ENCODE results near the gene TMEM179B. TPM values are rescaled to one million over a fixed set of nuclear protein-coding genes. Genes with fewer than 3 reads are reported as not detected.
"Not testable (repeated sequence)": the region's sequence is repeated elsewhere in the genome, so short reads cannot be mapped to it uniquely, and the experiment has no call there.

Gene TMEM179B
- total RNA-seq, 2 experiments from 2014 or later = 37.3 to 40.8 TPM

DNA sequence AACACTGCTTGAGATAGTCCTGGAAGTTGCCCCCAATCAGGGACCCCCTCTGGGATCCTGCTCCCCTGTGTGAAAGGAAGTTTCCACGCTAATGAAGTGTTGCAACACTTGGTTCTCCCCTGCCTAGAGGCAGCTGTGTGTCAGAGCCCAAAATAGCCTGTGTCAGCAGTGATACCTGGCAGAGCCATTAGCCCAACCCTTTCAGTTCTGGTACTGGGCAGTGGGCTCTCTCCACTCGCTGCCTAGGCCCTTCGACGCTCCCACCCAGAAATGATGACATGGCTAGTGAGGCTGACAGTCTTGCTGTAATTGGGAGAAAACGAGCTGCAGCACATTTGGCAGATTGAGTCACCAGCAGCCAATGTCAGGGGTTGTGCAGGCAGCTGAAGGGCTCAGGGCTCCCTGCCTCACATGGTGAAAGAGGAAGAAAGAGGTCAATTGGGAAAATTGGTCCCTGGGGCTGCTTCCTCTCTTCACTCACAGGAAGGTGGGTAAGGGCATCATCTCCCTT is 19.5 kb downstream of the TMEM179B start:
- POLR2A ChIA-PET = interaction anchor here (1.0 to 3.2 kb wide), 14 partner anchors 10 to 233 kb away, joined by 3 to 40 read pairs (median 8); partner anchors contain the start of genes EEF1G, SLC3A2, STX5 and TEX54
- no peaks in the 10 kb centered on the region for H3K9me3 Mint-ChIP-seq (ENCODE audit: insufficient read depth)
- H3K36me3 Mint-ChIP-seq (ENCODE audit: low read depth) = peaks cover 34% of the 10 kb centered on the region
- no peaks in the 10 kb centered on the region for H3K27me3 Mint-ChIP-seq (ENCODE audit: low read depth)
- DNase-seq (no peak), ATAC-seq (no peak)
- CTCF ChIA-PET = interaction anchor here (0.7 to 3.9 kb wide), 10 partner anchors 10 to 382 kb away, joined by 3 to 31 read pairs (median 5); partner anchors contain the start of genes SLC3A2, TMEM179B and ZBTB3
- H3K4me3 Mint-ChIP-seq = peak overlapping the region; percentile 99
- H3K27ac Mint-ChIP-seq = peak overlapping the region; percentile 95
- peaks cover 37% of the 10 kb centered on the region for H3K4me1 Mint-ChIP-seq (ENCODE audit: low read depth)

DNA sequence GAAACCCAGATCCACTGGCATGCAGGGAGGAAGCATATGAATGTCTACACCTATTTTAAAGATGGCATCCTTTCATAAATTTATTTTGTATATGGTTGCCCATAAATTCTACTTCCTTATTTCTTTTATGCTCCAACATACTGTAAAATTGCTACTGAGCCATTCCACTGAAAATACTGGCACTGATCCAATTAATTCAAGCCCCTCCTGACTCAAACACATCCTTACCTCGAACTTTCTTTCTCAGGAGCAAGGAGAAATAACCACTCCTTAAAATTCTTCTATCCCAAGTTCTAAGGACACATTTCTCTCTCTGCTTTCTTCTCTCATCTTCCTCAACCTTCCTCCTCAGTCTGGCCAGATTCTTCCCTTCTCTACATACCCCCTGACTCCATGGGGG is 23.5 kb downstream of the TMEM179B start:
- ATAC-seq (no peak), DNase-seq (no peak)
- no peaks in the 10 kb centered on the region for H3K27me3 Mint-ChIP-seq (ENCODE audit: low read depth)
- POLR2A ChIA-PET = interaction anchor here (1.0 kb wide), 1 partner anchor 20 kb away, joined by 3 read pairs; no protein-coding TSS in a partner anchor
- peaks cover 11% of the 10 kb centered on the region for H3K36me3 Mint-ChIP-seq (ENCODE audit: low read depth)
- H3K9me3 Mint-ChIP-seq (ENCODE audit: insufficient read depth) = no peaks in the 10 kb centered on the region
- no peak overlapping the region for H3K4me3 Mint-ChIP-seq
- H3K4me1 Mint-ChIP-seq (ENCODE audit: low read depth) = peaks cover 13% of the 10 kb centered on the region
- CTCF ChIA-PET = interaction anchor here (1.3 kb wide), 1 partner anchor 23 kb away, joined by 4 read pairs; the partner anchor contains the start of gene TMEM179B
- H3K27ac Mint-ChIP-seq = peak overlapping the region; percentile 58

DNA sequence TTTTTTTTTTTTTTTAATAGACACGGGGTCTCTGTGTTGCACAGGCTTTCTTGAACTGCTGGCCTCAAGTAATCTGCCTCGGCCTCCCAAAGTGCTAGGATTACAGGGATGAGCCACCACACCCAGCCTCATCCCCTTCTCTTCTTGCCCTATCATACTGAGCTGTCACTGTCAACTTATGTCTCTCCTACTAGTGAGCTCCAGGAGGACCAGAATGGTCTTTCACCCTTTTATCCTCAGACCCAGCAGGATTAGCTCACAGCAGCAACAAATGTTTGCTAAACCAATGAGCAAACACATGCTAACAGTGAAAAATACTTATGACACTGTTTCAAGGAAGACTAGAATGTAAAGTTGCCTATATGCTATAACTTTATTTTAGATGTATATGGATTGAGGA is 24.5 kb downstream of the TMEM179B start:
- CTCF ChIA-PET = interaction anchor here (1.3 kb wide), 1 partner anchor 24 kb away, joined by 4 read pairs; the partner anchor contains the start of gene TMEM179B
- no peak overlapping the region for H3K27ac Mint-ChIP-seq
- H3K36me3 Mint-ChIP-seq (ENCODE audit: low read depth) = peaks cover 10% of the 10 kb centered on the region
- peaks cover 5% of the 10 kb centered on the region for H3K4me1 Mint-ChIP-seq (ENCODE audit: low read depth)
- no peak for DNase-seq
- no peaks in the 10 kb centered on the region for H3K27me3 Mint-ChIP-seq (ENCODE audit: low read depth)
- POLR2A ChIA-PET = interaction anchor here (1.0 to 2.6 kb wide), 2 partner anchors 21 to 30 kb away, joined by 3 to 12 read pairs; no protein-coding TSS in a partner anchor
- ATAC-seq = no peak
- no peaks in the 10 kb centered on the region for H3K9me3 Mint-ChIP-seq (ENCODE audit: insufficient read depth)
- no peak overlapping the region for H3K4me3 Mint-ChIP-seq

DNA sequence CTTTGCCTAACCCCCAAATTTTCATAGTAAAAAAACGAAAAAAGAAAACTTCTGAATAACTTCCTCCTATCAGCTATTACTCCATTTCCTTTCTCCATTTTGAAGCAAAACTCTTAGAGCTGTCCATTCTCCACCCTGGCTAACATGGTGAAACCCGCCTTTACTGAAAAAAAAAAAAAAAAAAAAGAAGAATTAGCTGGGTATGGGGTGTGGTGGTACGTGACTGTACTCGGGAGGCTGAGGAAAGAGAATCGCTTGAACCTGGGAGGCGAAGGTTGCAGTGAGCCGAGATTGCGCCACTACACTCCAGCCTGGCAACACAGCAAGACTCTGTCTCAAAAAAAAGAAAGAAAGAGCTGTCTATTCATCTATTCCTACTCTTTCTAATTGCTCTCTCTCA is 29.4 kb downstream of the TMEM179B start:
- DNase-seq (no peak), ATAC-seq (no peak)
- Mint-ChIP-seq H3K27me3 (ENCODE audit: low read depth) (no peaks in the 10 kb centered on the region), H3K27ac (no peak overlapping the region), H3K4me1 (ENCODE audit: low read depth) (peaks cover 1% of the 10 kb centered on the region), H3K9me3 (ENCODE audit: insufficient read depth) (no peaks in the 10 kb centered on the region), H3K4me3 (no peak overlapping the region), H3K36me3 (ENCODE audit: low read depth) (peaks cover 20% of the 10 kb centered on the region)
- ChIA-PET CTCF (interaction anchor here (0.7 to 1.9 kb wide), 3 partner anchors 10 to 30 kb away, joined by 3 to 7 read pairs (median 6); partner anchors contain the start of genes NXF1 and TMEM179B), POLR2A (interaction anchor here (0.7 to 1.7 kb wide), 5 partner anchors 10 to 89 kb away, joined by 3 to 9 read pairs (median 3); partner anchors contain the start of genes HNRNPUL2, STX5, WDR74 and ZBTB3)

- ChIA-PET CTCF (interaction anchor here (1.4 kb wide), 1 partner anchor 11 kb away, joined by 6 read pairs; no protein-coding TSS in a partner anchor), POLR2A (interaction anchor here (1.4 to 1.7 kb wide), 2 partner anchors 11 to 15 kb away, joined by 3 to 9 read pairs; partner anchors contain the start of gene STX5)
- H3K9me3 Mint-ChIP-seq (ENCODE audit: insufficient read depth) = no peaks in the 10 kb centered on the region
- no peaks in the 10 kb centered on the region for H3K27me3 Mint-ChIP-seq (ENCODE audit: low read depth)
- no peak overlapping the region for H3K27ac Mint-ChIP-seq
- no peak for ATAC-seq
- no peak overlapping the region for H3K4me3 Mint-ChIP-seq
- DNase-seq = no peak
- H3K36me3 Mint-ChIP-seq (ENCODE audit: low read depth) = peaks cover 20% of the 10 kb centered on the region
- peaks cover 1% of the 10 kb centered on the region for H3K4me1 Mint-ChIP-seq (ENCODE audit: low read depth)
Observed at GRCh38 chr11:62817129-62817528, 29.9 kb downstream of the TMEM179B start.

GRCh38 chr11:62823677-62824076 is 36.5 kb downstream of the TMEM179B start:
- H3K27me3 Mint-ChIP-seq (ENCODE audit: low read depth) = no peaks in the 10 kb centered on the region
- H3K27ac Mint-ChIP-seq = peak overlapping the region; percentile 32
- peaks cover 54% of the 10 kb centered on the region for H3K36me3 Mint-ChIP-seq (ENCODE audit: low read depth)
- ChIA-PET CTCF (interaction anchor here (1.4 to 2.6 kb wide), 2 partner anchors 18 to 37 kb away, joined by 5 to 14 read pairs; partner anchors contain the start of gene TMEM179B), POLR2A (interaction anchor here (1.4 to 1.9 kb wide), 3 partner anchors 8 to 32 kb away, joined by 3 to 18 read pairs (median 8); partner anchors contain the start of gene STX5)
- ATAC-seq = no peak
- H3K4me1 Mint-ChIP-seq (ENCODE audit: low read depth) = peaks cover 19% of the 10 kb centered on the region
- H3K4me3 Mint-ChIP-seq = no peak overlapping the region
- no peaks in the 10 kb centered on the region for H3K9me3 Mint-ChIP-seq (ENCODE audit: insufficient read depth)
- no peak for DNase-seq

GRCh38 chr11:62828130-62828529 is 40.9 kb downstream of the TMEM179B start:
- H3K27ac Mint-ChIP-seq; H3K9me3 Mint-ChIP-seq (ENCODE audit: insufficient read depth); H3K4me3 Mint-ChIP-seq; ATAC-seq; DNase-seq; H3K27me3 Mint-ChIP-seq (ENCODE audit: low read depth): not testable (repeated sequence)
- peaks cover 45% of the 10 kb centered on the region for H3K36me3 Mint-ChIP-seq (ENCODE audit: low read depth)
- H3K4me1 Mint-ChIP-seq (ENCODE audit: low read depth) = peaks cover 39% of the 10 kb centered on the region
- ChIA-PET POLR2A (interaction anchor here (0.9 to 5.8 kb wide), 3 partner anchors 12 to 27 kb away, joined by 3 to 47 read pairs (median 13); partner anchors contain the start of genes NXF1 and WDR74), CTCF (interaction anchor here (1.1 to 1.8 kb wide), 4 partner anchors 34 to 42 kb away, joined by 3 to 12 read pairs (median 6); partner anchors contain the start of gene TMEM179B)

GRCh38 chr11:62830904-62831519 is 43.8 kb downstream of the TMEM179B start:
- Mint-ChIP-seq H3K36me3 (ENCODE audit: low read depth) (peaks cover 41% of the 10 kb centered on the region), H3K9me3 (ENCODE audit: insufficient read depth) (no peaks in the 10 kb centered on the region), H3K27me3 (ENCODE audit: low read depth) (no peaks in the 10 kb centered on the region), H3K27ac (peak overlapping the region; percentile 98), H3K4me3 (peak overlapping the region; percentile 92), H3K4me1 (ENCODE audit: low read depth) (peaks cover 35% of the 10 kb centered on the region)
- ATAC-seq = no peak
- peak; percentile 38 for DNase-seq
- POLR2A ChIA-PET = interaction anchor here (0.6 to 5.8 kb wide), 20 partner anchors 7 to 165 kb away, joined by 3 to 93 read pairs (median 5); partner anchors contain the start of genes CSKMT, HNRNPUL2, LBHD1 and TAF6L
- CTCF ChIA-PET = interaction anchor here (0.6 to 2.4 kb wide), 6 partner anchors 10 to 848 kb away, joined by 3 to 32 read pairs (median 5); partner anchors contain the start of genes NXF1 and TMEM179B

DNA sequence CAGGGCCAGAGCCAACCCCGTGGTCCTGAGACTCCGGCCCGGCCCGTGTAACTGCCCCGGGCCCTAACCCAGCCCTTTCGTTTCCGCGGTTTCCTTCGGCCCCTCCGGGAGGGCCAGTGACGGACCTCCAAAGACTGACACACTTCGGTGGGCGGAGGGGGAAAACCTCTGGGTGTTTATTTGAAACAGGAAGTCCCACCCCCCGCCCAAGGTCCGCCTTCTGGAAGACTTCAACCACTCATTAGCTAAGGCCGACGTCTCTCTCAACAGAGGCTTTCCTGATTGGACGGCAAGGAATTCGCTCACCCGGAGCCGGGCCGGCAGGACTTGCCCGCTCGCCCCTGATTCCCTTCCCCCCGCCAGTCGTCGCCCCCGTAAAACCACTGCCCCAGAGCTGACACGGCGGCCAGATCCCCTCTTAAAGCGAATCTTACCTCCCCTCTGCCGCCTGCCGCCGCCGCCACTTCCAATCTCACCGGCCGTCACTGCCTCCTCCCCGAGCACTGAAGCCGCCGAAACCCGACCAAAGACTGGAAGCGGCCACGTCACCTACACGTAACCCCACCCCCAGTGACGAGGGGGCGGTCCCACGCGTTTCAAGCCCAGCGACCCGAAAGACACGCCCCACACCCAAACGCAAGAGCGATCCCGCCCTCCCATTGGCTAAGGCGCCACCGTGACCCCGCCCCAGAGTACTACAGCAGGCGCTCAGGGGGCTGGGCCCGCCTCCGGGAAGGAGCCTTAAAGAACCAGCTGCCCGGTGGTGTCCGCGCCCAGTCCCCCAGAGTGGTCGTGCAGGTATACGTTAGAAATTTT is 44.5 kb downstream of the TMEM179B start, which contains the start of gene STX5:
Gene STX5, minus strand, starts transcription at position 532 of the 816 bp plus-strand sequence. CDS start 808 bp downstream, outside the sequence.
- peak; percentile 100 for DNase-seq
- H3K27me3 Mint-ChIP-seq (ENCODE audit: low read depth) = no peaks in the 10 kb centered on the region
- peak within 1 kb of the TSS; percentile 92 for H3K4me3 Mint-ChIP-seq
- H3K27ac Mint-ChIP-seq = peak within 1 kb of the TSS; percentile 98
- no peaks in the 10 kb centered on the region for H3K9me3 Mint-ChIP-seq (ENCODE audit: insufficient read depth)
- POLR2A ChIA-PET = interaction anchor here (0.6 to 3.1 kb wide), 24 partner anchors 8 to 1949 kb away, joined by 3 to 93 read pairs (median 5); partner anchors contain the start of genes CSKMT, HNRNPUL2, LBHD1 and TAF6L
- ATAC-seq = peak; percentile 91
- H3K36me3 Mint-ChIP-seq (ENCODE audit: low read depth) = peaks cover 45% of the 10 kb centered on the region
- CTCF ChIA-PET = interaction anchor here (0.6 to 2.4 kb wide), 9 partner anchors 9 to 848 kb away, joined by 3 to 32 read pairs (median 3); partner anchors contain the start of genes NXF1, SLC3A2 and TMEM179B
- H3K4me1 Mint-ChIP-seq (ENCODE audit: low read depth) = peaks cover 39% of the 10 kb centered on the region

GRCh38 chr11:62832336-62833234 is 45.4 kb downstream of the TMEM179B start, which contains the start of gene TEX54:
Gene TEX54 (minus strand): TSS chr11:62832841.
- peaks cover 39% of the 10 kb centered on the region for H3K36me3 Mint-ChIP-seq (ENCODE audit: low read depth)
- H3K27ac Mint-ChIP-seq = peak within 1 kb of the TSS; percentile 98
- no peaks in the 10 kb centered on the region for H3K9me3 Mint-ChIP-seq (ENCODE audit: insufficient read depth)
- no peaks in the 10 kb centered on the region for H3K27me3 Mint-ChIP-seq (ENCODE audit: low read depth)
- ATAC-seq = no peak
- ChIA-PET CTCF (interaction anchor here (0.6 to 2.4 kb wide), 3 partner anchors 8 to 48 kb away, joined by 3 to 32 read pairs (median 6); partner anchors contain the start of genes SLC3A2 and TMEM179B), POLR2A (interaction anchor here (0.9 to 3.1 kb wide), 15 partner anchors 8 to 160 kb away, joined by 3 to 93 read pairs (median 5); partner anchors contain the start of genes HNRNPUL2, LBHD1, TAF6L and TMEM179B)
- peaks cover 42% of the 10 kb centered on the region for H3K4me1 Mint-ChIP-seq (ENCODE audit: low read depth)
- DNase-seq = no peak
- H3K4me3 Mint-ChIP-seq = peak within 1 kb of the TSS; percentile 92

All from activated CD8-positive, alpha-beta T cell treated with anti-CD3 and anti-CD28 coated beads, Interleukin-2, amount 10 ng/mL, durations not matched to agents 7 days and 5 days (primary cell).